ENCODE data around the gene PM20D1.

The PM20D1 gene

GRCh38 chr1:205810448-205811157 is 39.3 kb downstream of the PM20D1 start:
- no peak for DNase-seq (ENCODE audit: low read depth)
- no peak overlapping the region for H3K4me3 ChIP-seq (ENCODE audit: low read depth, low read length)

DNA sequence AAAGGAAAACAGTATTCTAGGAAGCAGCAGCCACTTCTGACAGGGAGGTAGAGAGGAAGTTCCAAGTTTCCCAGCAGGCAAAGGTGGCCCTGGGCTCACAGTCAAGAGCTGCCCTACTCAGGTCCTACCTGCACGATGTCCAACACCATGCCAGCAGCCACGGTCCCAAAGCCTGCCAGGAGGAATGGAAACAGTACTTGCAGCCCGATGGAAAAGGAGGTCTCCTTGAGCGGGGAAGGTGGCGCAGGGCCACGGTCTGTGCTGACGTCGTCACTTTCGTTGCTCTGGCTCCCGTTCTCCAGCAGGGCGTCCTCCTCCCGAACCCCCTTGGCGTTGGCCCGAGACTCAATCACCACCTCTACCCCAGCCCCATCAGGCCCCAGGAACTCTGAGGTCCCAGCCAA is 40.0 kb downstream of the PM20D1 start:
- no peak for DNase-seq (ENCODE audit: low read depth)
- H3K4me3 ChIP-seq (ENCODE audit: low read depth, low read length), result no peak overlapping the region

GRCh38 chr1:205809469-205809868 is 40.5 kb downstream of the PM20D1 start:
- DNase-seq (ENCODE audit: low read depth), result no peak
- H3K4me3 ChIP-seq (ENCODE audit: low read depth, low read length), result no peak overlapping the region

DNA sequence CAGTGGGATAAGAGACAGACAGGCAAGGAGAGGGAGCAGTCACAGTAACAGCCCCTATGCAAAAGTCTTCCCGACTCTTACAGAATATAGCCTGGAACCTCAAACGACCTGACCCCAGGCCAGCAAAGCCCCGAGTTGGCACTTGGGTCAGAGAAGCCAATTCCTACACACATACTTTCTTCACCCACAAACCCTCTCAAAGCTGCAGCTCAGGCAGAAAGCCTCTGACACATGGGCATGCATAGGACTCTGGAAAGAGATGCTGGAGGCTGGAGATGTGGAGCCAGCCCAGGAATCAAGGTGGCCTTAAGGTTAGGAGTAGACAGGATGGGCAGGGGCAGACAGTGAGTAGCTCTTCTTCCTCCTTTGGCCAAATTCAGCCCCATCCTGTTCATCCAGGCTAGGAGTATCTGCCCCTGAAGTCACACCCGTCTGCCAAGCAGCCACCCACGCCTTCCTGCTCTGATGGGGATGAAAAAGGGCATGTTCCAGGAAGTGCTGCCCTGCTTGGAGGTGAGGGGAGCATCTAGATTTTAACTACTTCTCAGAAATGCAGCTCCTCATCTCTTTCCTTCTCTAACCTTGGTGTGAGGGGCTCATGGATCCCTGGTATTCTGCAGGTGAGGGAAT is 44.7 kb downstream of the PM20D1 start:
- H3K4me3 ChIP-seq (ENCODE audit: low read depth, low read length), result no peak overlapping the region
- DNase-seq (ENCODE audit: low read depth), result no peak

DNA sequence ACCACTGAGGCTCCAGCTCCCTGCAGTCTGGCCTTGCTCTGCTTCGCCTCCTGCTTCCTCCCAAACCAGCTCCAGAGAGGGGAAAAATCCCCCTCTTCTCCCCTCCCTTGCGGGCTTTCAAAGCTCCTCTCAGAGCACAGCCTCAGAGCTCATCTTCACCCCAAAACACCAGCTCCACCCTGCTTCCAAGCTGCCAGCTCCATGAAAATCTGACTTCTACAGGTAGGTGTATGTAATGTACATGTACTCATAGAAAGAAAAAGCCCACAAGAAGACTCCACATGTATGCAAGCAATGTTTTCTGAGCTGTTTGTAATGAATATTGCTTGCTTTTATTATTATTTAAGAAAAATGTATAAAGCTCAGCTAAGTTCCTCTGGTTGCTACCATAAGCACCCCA is 45.3 kb downstream of the PM20D1 start:
- no peak for DNase-seq (ENCODE audit: low read depth)
- no peak overlapping the region for H3K4me3 ChIP-seq (ENCODE audit: low read depth, low read length)

DNA sequence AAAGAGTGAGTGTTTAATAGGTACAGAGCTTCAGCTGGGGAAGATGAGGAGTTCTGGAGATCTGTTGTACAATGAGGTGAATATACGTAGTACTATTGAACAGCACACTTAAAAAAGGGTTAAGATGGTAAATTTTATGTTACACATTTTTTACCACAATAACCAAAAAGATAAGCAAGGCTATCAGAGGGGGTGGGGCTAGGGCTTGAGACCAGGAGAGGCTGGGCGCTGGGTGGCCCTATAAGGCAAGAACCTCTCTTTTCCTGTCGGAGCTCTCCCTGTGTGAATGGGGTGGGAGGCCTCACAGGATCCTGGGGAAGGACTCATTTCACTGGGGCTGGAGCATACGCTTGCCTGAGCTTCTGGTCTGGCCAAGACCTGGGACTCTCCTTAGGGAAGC is 45.9 kb downstream of the PM20D1 start:
- no peak overlapping the region for H3K4me3 ChIP-seq (ENCODE audit: low read depth, low read length)
- DNase-seq (ENCODE audit: low read depth), result no peak

- DNase-seq (ENCODE audit: low read depth), result no peak
- no peak overlapping the region for H3K4me3 ChIP-seq (ENCODE audit: low read depth, low read length)
Measured at GRCh38 chr1:205802060-205802459, 47.9 kb downstream of the PM20D1 start.

DNA sequence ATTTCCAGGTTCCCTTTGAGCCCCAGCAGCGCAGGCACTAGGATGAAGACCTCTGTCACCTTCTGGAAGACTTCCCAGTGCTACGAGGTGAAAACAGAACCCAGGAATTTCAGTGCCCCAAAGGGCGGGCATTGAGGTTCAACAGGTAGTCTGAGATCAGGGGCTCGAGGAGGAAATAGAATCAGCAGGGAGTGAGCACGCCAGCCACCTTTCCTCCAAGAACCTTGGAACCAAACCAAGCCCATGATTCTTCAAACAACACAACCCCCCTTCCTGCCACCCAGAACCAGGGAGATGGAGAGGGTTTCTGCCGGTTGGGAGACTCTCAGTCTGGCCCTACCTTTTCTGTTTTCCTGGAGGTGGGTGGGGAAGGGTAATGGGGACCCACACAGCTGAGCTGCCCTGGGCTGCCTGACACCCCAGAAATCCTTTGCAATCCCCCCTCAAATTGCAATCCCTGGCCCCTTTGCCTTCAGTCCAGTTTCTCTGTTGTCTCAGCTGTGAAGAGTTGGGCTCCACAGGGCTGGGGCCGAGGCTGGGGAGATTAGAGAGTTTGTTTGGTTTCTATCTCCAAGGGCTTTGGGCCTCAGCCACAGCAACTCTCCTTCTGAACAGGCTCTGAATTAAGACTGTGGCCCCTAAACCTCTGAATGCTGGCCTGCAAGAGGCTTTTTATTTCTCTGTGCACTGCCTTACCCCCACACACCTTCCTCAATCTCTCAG is 48.8 kb downstream of the PM20D1 start:
- DNase-seq (ENCODE audit: low read depth), result no peak
- H3K4me3 ChIP-seq (ENCODE audit: low read depth, low read length), result no peak overlapping the region

GRCh38 chr1:205800427-205800826 is 49.5 kb downstream of the PM20D1 start:
- DNase-seq (ENCODE audit: low read depth), result no peak
- H3K4me3 ChIP-seq (ENCODE audit: low read depth, low read length), result no peak overlapping the region

- no peak for DNase-seq (ENCODE audit: low read depth)
- H3K4me3 ChIP-seq (ENCODE audit: low read depth, low read length), result no peak overlapping the region
Measured at GRCh38 chr1:205798577-205798976, 51.4 kb downstream of the PM20D1 start.

DNA sequence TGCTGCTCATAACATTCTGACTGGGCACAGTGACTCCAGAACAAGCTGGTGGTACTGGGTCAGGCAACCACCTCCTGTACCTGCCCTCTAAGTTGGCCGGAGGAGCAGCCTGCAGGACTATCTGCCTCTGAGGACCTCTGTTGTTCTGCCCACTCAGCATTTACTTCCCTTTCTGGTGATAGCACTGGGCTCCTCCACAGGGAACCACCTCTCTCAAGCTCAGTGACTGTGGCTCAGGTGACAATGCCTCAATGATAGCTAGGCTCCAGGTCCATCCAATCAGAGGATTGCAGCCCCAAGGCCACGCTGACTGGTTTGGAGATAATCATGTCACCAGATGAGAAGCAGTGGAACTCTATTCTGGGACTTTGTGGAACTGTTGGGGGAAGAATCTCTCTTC is 52.8 kb downstream of the PM20D1 start:
- H3K4me3 ChIP-seq (ENCODE audit: low read depth, low read length), result no peak overlapping the region
- DNase-seq (ENCODE audit: low read depth), result no peak

DNA sequence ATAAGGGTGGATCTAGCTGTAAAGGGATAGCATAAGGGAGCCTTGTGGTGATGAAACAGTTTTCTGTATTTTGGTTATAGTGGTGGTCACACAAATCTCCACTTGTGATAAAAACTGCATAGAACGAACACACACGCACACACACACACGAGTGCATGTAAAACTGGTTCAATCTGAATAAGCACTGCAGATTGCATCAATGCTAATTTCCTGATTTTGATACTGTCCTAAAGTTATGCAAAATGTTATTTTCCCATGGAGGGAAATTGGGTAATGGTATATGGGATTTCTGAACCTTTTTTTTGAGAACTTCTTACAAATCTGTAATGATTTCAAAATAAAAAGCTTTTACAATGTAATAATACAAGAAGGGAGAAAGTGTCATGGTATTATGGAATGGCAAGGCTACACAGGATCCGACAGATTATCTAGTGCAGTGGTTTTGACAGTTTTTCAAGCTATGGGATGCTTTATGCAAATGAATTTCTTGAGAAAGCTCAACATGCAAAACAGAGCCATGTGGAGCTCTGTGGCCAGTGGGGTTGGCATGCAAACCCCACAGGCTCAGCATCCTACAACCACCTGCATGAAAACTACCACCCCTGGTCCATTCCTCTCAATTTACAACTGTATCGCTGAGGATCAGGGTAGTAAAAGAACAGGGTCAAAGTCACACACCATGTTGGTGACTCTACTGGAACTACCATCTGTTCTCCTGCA is 55.8 kb downstream of the PM20D1 start:
- no peak overlapping the region for H3K4me3 ChIP-seq (ENCODE audit: low read depth, low read length)
- DNase-seq (ENCODE audit: low read depth), result no peak

DNA sequence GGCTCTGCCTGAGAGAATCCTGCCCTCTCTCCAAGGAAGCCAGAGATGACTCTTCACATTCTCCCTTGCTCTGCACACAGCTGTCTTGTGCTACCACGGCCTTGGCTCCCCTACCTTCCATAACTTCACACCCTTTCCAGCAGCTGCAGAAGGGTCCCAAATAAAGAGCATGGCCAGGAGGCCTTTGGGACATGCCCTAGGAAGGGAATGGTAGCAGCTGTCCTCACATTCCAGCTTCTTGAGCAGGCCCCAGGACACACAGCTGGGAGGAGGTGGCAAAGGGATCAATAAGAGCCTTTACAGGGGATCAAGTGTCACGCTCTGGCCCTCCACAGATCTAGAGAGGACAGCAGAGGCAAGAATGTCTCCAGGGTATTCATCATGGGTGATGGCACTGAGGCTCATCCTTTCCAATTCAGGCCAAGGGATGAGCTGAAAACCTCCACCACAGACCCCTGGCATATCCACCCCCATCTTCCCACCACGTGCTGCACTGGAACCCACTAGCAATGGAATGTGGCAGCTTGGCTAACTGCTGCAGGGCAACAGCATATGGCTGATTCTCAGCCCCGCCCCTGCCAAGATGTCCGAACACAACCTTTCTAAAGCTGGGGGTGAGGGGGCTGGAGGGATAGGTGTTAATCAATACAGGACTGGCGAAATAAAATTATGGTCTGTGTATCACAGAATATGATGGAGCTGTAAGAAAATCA is 56.8 kb downstream of the PM20D1 start:
- no peak for DNase-seq (ENCODE audit: low read depth)
- no peak overlapping the region for H3K4me3 ChIP-seq (ENCODE audit: low read depth, low read length)

- no peak for DNase-seq (ENCODE audit: low read depth)
- H3K4me3 ChIP-seq (ENCODE audit: low read depth, low read length), result no peak overlapping the region
Measured at GRCh38 chr1:205792481-205792881, 57.5 kb downstream of the PM20D1 start.

GRCh38 chr1:205791568-205792180 is 58.3 kb downstream of the PM20D1 start:
- no peak for DNase-seq (ENCODE audit: low read depth)
- no peak overlapping the region for H3K4me3 ChIP-seq (ENCODE audit: low read depth, low read length)

DNA sequence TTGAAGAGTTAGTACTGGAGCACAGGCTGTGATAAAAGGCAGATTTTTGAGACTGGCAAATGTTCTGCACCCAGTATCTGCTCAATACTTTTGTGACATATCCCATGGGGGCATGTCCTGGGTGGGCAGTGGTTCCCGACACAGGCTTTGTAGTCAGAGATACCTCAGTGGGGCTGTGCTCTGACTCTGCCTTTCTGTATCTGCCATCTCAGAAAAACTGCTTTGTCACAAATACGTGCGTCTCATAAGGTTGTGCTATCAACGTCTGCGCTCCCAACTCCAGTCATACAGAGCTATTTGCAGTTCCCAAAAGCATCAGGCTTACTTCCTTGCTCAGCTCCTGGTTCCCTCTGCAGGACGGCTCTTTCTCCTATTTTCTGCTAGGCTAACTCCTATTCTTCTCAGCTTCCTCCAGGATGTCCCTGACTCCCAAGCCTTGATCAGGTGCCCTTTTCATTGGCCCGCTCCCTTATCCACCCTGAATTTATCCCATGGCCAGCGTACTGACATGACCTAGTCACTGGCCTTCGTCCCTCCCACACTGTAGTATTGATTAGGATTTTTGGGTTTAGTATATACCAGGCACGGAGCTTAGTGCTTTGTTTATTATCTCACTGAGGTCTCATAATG is 62.5 kb downstream of the PM20D1 start:
- DNase-seq (ENCODE audit: low read depth), result no peak
- no peak overlapping the region for H3K4me3 ChIP-seq (ENCODE audit: low read depth, low read length)

DNA sequence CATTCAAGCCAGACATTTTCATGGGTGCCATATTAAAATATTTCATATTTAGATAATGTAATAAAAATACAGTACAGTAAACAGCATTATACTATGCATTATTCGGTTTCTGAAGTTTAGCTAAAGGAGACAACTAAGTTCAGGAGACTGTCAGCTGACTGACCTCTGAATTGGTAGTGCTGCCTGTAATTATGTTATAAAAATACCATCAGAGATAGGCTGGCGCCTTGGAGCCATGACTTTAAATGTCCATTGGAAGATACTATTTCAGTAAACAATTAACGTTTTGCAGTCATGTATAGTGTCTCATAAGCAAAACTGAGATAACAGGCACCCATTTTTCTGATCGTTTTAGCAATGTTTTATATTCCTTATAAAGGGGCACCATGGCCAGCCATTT is 63.3 kb downstream of the PM20D1 start:
- no peak for DNase-seq (ENCODE audit: low read depth)
- no peak overlapping the region for H3K4me3 ChIP-seq (ENCODE audit: low read depth, low read length)

DNA sequence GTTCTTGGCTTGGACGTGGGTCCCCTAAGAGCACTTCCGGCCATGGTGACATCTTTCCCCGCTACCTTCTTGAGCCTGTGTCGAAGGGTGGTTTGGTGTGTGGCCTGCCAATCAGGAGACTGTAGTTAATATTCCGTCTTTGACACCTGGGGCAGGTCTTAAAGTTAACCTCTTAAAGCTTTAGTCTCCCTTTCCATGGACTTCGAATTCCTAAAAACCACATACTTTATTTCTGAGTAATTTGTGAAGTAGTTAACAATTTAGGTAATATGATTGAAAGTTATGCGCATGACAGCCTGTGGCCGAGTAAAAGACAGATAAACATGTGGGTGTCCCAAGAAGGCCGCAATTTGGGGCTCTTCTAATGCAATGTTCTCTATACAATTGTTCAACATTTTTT is 64.5 kb downstream of the PM20D1 start:
- no peak overlapping the region for H3K4me3 ChIP-seq (ENCODE audit: low read depth, low read length)
- DNase-seq (ENCODE audit: low read depth), result no peak

DNA sequence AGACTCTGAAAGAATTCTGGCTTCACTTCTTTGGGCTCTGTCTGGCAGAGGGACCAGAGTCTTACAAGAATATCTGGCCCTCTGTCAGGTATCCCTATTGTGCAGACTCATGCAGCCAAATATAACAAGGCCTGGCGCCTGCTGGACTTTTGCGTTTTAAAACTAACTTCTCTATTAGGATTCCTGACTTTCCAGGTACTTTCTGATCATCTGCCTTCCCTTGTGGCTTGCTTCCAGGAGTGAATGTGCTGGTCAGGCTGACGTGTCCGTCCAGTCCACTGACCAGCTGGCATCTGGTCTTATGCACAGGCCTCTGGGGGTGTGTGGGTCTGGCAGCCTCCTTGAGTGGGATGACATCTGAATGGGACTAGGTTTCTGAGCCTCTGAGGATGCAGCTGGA is 66.0 kb downstream of the PM20D1 start:
- no peak overlapping the region for H3K4me3 ChIP-seq (ENCODE audit: low read depth, low read length)
- DNase-seq (ENCODE audit: low read depth), result no peak
